HEK293 (cell line): ENCODE results near the gene SLC2A4RG.

Source experiments
- GLIS2 ChIP-seq: fragments of 450-650 bp; formaldehyde crosslinking; IDR thresholded peaks from 2 replicates; pipeline ENCODE4 v1.5.1; 2016; ENCODE audit warnings: missing biosample characterization, missing genetic modification characterization
- MZF1 ChIP-seq: fragments of 450-650 bp; formaldehyde crosslinking; IDR thresholded peaks from 2 replicates; pipeline ENCODE4 v1.5.1; 2017; ENCODE audit warnings: missing biosample characterization, missing genetic modification characterization, borderline replicate concordance
- SCRT2 ChIP-seq: fragments of 450-650 bp; formaldehyde crosslinking; IDR thresholded peaks from 2 replicates; pipeline ENCODE4 v1.5.1; 2016; ENCODE audit warnings: missing biosample characterization, missing genetic modification characterization
- YY1 ChIP-seq: fragments of 450-650 bp; formaldehyde crosslinking; IDR thresholded peaks from 2 replicates; pipeline ENCODE4 v1.5.1; 2018; ENCODE audit warnings: missing biosample characterization, missing genetic modification characterization
- ZNF174 ChIP-seq: fragments of 450-650 bp; formaldehyde crosslinking; IDR thresholded peaks from 2 replicates; pipeline ENCODE4 v1.5.0; 2017; ENCODE audit warnings: missing biosample characterization, mild to moderate bottlenecking, missing genetic modification characterization
- ZNF239 ChIP-seq: fragments of 450-650 bp; formaldehyde crosslinking; IDR thresholded peaks from 2 replicates; pipeline ENCODE4 v1.5.1; 2016; ENCODE audit warnings: missing biosample characterization, missing genetic modification characterization
- ZNF274 ChIP-seq, 2 experiments: fragments of 200-500 bp in 1 of 2; fragments of 450-650 bp in 1 of 2; sonication (Bioruptor generic) in 1 of 2; formaldehyde crosslinking in 1 of 2; IDR thresholded peaks; 2 replicates each; pipeline versions ENCODE4 v1.5.1 to v1.6.1; 2014 to 2016; ENCODE audit warnings: borderline replicate concordance in 1 of 2, inconsistent platforms in 1 of 2, low read length in 1 of 2, missing biosample characterization in 1 of 2, missing genetic modification characterization in 1 of 2
- ZNF549 ChIP-seq: fragments of 450-650 bp; IDR thresholded peaks from 2 replicates; pipeline ENCODE4 v1.5.1; 2018; ENCODE audit warnings: missing biosample characterization, missing genetic modification characterization, mild to moderate bottlenecking, inconsistent platforms, moderate library complexity
- ZNF571 ChIP-seq: fragments of 450-650 bp; formaldehyde crosslinking; IDR thresholded peaks from 2 replicates; pipeline ENCODE4 v1.5.0; 2017; ENCODE audit warnings: missing biosample characterization, missing genetic modification characterization
- TF ChIP-seq, protein P1 (sequence below): fragments of 450-650 bp; formaldehyde crosslinking; IDR thresholded peaks from 2 replicates; pipeline ENCODE4 v1.5.1; 2016; ENCODE audit warnings: missing biosample characterization, missing genetic modification characterization
- TF ChIP-seq, protein P2 (sequence below): fragments of 450-650 bp; formaldehyde crosslinking; IDR thresholded peaks from 2 replicates; pipeline ENCODE4 v1.5.1; 2016; ENCODE audit warnings: missing biosample characterization, missing genetic modification characterization

DNA sequence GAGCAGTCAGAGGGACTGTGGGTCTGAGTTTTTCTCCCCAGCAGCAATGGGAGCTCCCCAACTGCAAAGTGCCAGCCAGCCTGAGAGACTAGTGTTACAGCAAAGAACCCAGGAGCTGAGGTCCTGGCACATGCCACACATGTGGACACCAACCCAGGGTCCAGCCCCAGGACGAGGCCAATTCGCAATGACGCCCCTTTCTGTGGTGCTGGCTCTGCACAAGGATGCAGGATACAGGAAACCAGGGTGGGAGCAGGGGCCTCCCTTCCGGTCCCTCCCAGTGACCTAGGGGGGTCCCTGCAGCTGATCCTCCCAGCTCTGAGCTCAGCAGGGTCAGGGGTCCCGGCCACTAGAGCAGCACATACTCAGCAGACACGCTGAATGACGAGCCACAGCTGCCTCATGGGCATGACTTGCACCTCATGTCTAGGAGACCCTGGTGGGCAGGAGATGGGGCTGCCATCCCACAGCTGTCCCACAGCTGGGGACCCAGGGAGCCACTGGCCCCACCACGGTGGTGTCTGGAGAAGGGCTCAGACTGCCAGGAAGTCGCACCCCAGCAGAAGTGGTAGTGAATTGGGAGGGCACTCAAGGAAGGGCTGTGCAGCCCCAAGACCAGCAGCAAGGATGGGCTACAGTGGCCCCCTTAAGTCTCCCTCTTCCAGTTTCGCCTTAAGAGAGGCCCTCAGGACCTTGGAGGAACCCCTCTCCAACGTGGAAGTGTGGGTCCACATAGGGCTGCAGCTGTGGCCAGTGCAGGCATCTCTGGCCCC, 35.4 kb upstream of the SLC2A4RG start:
- TF ChIP-seq, protein P1, sequence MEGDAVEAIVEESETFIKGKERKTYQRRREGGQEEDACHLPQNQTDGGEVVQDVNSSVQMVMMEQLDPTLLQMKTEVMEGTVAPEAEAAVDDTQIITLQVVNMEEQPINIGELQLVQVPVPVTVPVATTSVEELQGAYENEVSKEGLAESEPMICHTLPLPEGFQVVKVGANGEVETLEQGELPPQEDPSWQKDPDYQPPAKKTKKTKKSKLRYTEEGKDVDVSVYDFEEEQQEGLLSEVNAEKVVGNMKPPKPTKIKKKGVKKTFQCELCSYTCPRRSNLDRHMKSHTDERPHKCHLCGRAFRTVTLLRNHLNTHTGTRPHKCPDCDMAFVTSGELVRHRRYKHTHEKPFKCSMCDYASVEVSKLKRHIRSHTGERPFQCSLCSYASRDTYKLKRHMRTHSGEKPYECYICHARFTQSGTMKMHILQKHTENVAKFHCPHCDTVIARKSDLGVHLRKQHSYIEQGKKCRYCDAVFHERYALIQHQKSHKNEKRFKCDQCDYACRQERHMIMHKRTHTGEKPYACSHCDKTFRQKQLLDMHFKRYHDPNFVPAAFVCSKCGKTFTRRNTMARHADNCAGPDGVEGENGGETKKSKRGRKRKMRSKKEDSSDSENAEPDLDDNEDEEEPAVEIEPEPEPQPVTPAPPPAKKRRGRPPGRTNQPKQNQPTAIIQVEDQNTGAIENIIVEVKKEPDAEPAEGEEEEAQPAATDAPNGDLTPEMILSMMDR (tag by site-specific recombination), result no peak
- no peak for TF ChIP-seq ZNF239 (tag by site-specific recombination)
- TF ChIP-seq, protein P2, sequence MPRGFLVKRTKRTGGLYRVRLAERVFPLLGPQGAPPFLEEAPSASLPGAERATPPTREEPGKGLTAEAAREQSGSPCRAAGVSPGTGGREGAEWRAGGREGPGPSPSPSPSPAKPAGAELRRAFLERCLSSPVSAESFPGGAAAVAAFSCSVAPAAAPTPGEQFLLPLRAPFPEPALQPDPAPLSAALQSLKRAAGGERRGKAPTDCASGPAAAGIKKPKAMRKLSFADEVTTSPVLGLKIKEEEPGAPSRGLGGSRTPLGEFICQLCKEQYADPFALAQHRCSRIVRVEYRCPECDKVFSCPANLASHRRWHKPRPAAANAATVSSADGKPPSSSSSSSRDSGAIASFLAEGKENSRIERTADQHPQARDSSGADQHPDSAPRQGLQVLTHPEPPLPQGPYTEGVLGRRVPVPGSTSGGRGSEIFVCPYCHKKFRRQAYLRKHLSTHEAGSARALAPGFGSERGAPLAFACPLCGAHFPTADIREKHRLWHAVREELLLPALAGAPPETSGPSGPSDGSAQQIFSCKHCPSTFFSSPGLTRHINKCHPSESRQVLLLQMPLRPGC (tag by site-specific recombination), result no peak
- TF ChIP-seq ZNF274 (IDR thresholded peaks at IDR 0.05; ENCODE audit: low read length), result no peak
- TF ChIP-seq ZNF274 (tag by site-specific recombination; IDR thresholded peaks at IDR 0.05; ENCODE audit: borderline replicate concordance), result no peak
- no peak for TF ChIP-seq YY1 (tag by site-specific recombination)
- no peak for TF ChIP-seq ZNF549
- TF ChIP-seq ZNF571 (tag by site-specific recombination), result no peak
- TF ChIP-seq GLIS2, result no peak
- TF ChIP-seq SCRT2 (tag by site-specific recombination), result no peak
- TF ChIP-seq ZNF174 (tag by site-specific recombination), result no peak
- TF ChIP-seq MZF1 (tag by site-specific recombination), result no peak
